Body of pancreas (tissue), 4 donors: ENCODE data around the gene CSNK2A3.

ENCODE experiments used
- POLR2A ChIP-seq, 3 donors: fragments of 450-650 bp; IDR thresholded peaks; one replicate each; pipeline ENCODE4 v1.6.1; 2016; ENCODE audit warnings: antibody characterized with exemption in 3 of 3, mild to moderate bottlenecking in 2 of 3
- TF ChIP-seq, protein P1 (sequence below), 7 experiments: fragments of 450-650 bp in 4 of 7; fragments of 200-600 bp in 3 of 7; sonication (generic) in 3 of 7; IDR thresholded peaks; one replicate each; pipeline ENCODE4 v1.5.1; 2016 to 2019; ENCODE audit warnings: antibody characterized with exemption in 7 of 7

DNA sequence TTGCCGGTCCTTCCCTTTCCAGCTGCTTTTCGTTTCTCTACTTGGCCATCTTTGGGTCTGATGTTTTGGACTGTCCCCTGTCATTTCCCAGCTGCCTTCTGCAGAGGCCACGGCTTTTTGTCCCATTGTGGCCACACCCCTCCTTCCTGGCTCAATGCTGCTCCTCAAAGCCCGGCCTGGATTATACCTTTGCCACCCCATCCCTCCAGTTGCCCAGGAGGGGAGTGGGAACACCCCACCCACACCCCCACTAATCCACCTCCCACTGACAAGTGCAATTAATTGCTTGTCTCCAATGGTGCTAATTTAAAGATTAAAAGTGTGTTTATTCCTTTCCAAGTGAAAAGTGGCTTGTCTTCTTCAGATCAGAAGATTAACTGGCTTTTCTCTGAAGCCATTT, 34.2 kb upstream of the CSNK2A3 start:
- TF ChIP-seq, protein P1, sequence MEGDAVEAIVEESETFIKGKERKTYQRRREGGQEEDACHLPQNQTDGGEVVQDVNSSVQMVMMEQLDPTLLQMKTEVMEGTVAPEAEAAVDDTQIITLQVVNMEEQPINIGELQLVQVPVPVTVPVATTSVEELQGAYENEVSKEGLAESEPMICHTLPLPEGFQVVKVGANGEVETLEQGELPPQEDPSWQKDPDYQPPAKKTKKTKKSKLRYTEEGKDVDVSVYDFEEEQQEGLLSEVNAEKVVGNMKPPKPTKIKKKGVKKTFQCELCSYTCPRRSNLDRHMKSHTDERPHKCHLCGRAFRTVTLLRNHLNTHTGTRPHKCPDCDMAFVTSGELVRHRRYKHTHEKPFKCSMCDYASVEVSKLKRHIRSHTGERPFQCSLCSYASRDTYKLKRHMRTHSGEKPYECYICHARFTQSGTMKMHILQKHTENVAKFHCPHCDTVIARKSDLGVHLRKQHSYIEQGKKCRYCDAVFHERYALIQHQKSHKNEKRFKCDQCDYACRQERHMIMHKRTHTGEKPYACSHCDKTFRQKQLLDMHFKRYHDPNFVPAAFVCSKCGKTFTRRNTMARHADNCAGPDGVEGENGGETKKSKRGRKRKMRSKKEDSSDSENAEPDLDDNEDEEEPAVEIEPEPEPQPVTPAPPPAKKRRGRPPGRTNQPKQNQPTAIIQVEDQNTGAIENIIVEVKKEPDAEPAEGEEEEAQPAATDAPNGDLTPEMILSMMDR (IDR thresholded peaks at IDR 0.05), result no peak
- no peak for TF ChIP-seq POLR2A (IDR thresholded peaks at IDR 0.05)
